ENCODE measurements around the gene IRF7. TPM values are rescaled to one million over a fixed set of nuclear protein-coding genes. Genes with fewer than 3 reads are reported as not detected.

IRF7 gene
- total and polyA plus RNA-seq, 2 donors from 2014 or later, result 21.5 to 36.7 TPM

GRCh38 chr11:581342-581741 lies 34.4 kb downstream of the IRF7 start:
- Histone ChIP-seq H3K9me3 (ENCODE audit: control insufficient read depth in 2 of 3, insufficient read depth in 1 of 3, low read length in 3 of 3) (no peaks in the 10 kb centered on the region), H3K4me1 (ENCODE audit: control insufficient read depth in 2 of 3, insufficient read depth in 2 of 3, low read depth in 1 of 3, low read length in 3 of 3) (peaks cover 0 to 29% (median 11%) of the 10 kb centered on the region in 3 donors), H3K9ac (ENCODE audit: low read length in 3 of 3) (no peak overlapping the region), H3K27me3 (ENCODE audit: control insufficient read depth, insufficient read depth, low read length) (no peaks in the 10 kb centered on the region), H3K27ac (ENCODE audit: low read depth in 2 of 2, low read length in 2 of 2) (no peak overlapping the region), H3K36me3 (ENCODE audit: control insufficient read depth in 2 of 3, insufficient read depth in 3 of 3, low read length in 3 of 3) (peaks cover 0 to 16% (median 10%) of the 10 kb centered on the region in 3 donors), H3K4me3 (ENCODE audit: low read length in 3 of 3) (no peak overlapping the region)
- FAIRE-seq (no peak), DNase-seq (no peak)
- intact Hi-C loops (cut with DNase I), result no loop called here
- no peak for TF ChIP-seq CTCF (IDR thresholded peaks at IDR 0.05; ENCODE audit: borderline replicate concordance, extremely low read depth, insufficient read depth)

- Histone ChIP-seq H3K27ac (ENCODE audit: low read depth in 2 of 2, low read length in 2 of 2) (no peak overlapping the region), H3K9ac (ENCODE audit: low read length in 3 of 3) (no peak overlapping the region), H3K36me3 (ENCODE audit: control insufficient read depth in 2 of 3, insufficient read depth in 3 of 3, low read length in 3 of 3) (peaks cover 0 to 13% (median 10%) of the 10 kb centered on the region in 3 donors), H3K27me3 (ENCODE audit: control insufficient read depth, insufficient read depth, low read length) (no peaks in the 10 kb centered on the region), H3K4me3 (ENCODE audit: low read length in 3 of 3) (no peak overlapping the region), H3K4me1 (ENCODE audit: control insufficient read depth in 2 of 3, insufficient read depth in 2 of 3, low read depth in 1 of 3, low read length in 3 of 3) (peaks cover 0 to 34% (median 11%) of the 10 kb centered on the region in 3 donors), H3K9me3 (ENCODE audit: control insufficient read depth in 2 of 3, insufficient read depth in 1 of 3, low read length in 3 of 3) (no peaks in the 10 kb centered on the region)
- TF ChIP-seq CTCF (IDR thresholded peaks at IDR 0.05; ENCODE audit: borderline replicate concordance, extremely low read depth, insufficient read depth), result no peak
- FAIRE-seq (no peak), DNase-seq (no peak)
- intact Hi-C loops (cut with DNase I), result no loop called here
Measured at GRCh38 chr11:579830-580601, 35.7 kb downstream of the IRF7 start.

GRCh38 chr11:578276-579035 lies 37.3 kb downstream of the IRF7 start:
- TF ChIP-seq CTCF (IDR thresholded peaks at IDR 0.05; ENCODE audit: borderline replicate concordance, extremely low read depth, insufficient read depth), result no peak
- H3K27ac ChIP-seq (ENCODE audit: low read depth in 2 of 2, low read length in 2 of 2), result peak overlapping the region in 1 of 2 donors; percentile 22
- peaks cover 0 to 40% (median 12%) of the 10 kb centered on the region in 3 donors for H3K4me1 ChIP-seq (ENCODE audit: control insufficient read depth in 2 of 3, insufficient read depth in 2 of 3, low read depth in 1 of 3, low read length in 3 of 3)
- H3K9ac ChIP-seq (ENCODE audit: low read length in 3 of 3), result peak overlapping the region in 1 of 3 donors; percentile 85
- peaks cover 0 to 5% (median 3%) of the 10 kb centered on the region in 3 donors for H3K36me3 ChIP-seq (ENCODE audit: control insufficient read depth in 2 of 3, insufficient read depth in 3 of 3, low read length in 3 of 3)
- peak overlapping the region in 1 of 3 donors; percentile 87 for H3K4me3 ChIP-seq (ENCODE audit: low read length in 3 of 3)
- H3K27me3 ChIP-seq (ENCODE audit: control insufficient read depth, insufficient read depth, low read length), result no peaks in the 10 kb centered on the region
- DNase-seq, result peak in 1 of 5 donors; percentile 34
- H3K9me3 ChIP-seq (ENCODE audit: control insufficient read depth in 2 of 3, insufficient read depth in 1 of 3, low read length in 3 of 3), result no peaks in the 10 kb centered on the region
- no peak for FAIRE-seq
- intact Hi-C loops (cut with DNase I), result no loop called here

All from kidney (tissue), 14 donors.